Esophagus squamous epithelium (tissue), 4 donors: ENCODE data around the gene MIPOL1.
"Not testable (repeated sequence)": the region's sequence is repeated elsewhere in the genome, so short reads cannot be mapped to it uniquely, and the experiment has no call there.

Experiments
- CTCF ChIP-seq, 6 experiments: fragments of 450-650 bp in 4 of 6; fragments of 200-600 bp in 2 of 6; sonication (generic) in 2 of 6; IDR thresholded peaks; one replicate each; pipeline ENCODE4 v1.5.1; 2016 to 2019; ENCODE audit warnings: antibody characterized with exemption in 6 of 6, mild to moderate bottlenecking in 4 of 6, moderate library complexity in 4 of 6
- POLR2A ChIP-seq, 4 donors: fragments of 450-650 bp; IDR thresholded peaks; one replicate each; pipeline ENCODE4 v1.6.1; 2017; ENCODE audit warnings: antibody characterized with exemption in 4 of 4, mild to moderate bottlenecking in 4 of 4, moderate library complexity in 3 of 4

DNA sequence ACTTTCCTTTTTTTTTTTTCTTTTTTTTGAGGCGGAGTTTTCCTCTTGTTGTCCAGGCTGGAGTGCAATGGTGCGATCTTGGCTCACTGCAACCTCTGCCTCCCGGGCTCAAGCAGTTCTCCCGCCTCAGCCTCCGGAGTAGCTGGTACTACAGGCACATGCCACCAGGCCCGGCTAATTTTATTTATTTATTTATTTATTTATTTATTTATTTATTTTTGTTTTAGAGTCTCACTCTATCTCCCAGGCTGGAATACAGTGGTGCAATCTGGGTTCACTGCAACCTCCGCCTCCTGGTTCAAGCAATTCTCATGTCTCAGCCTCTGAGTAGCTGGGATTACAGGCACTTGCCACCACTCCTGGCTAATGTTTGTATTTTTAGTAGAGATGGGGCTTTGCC is 16.9 kb upstream of the MIPOL1 start:
- TF ChIP-seq POLR2A, CTCF (IDR thresholded peaks at IDR 0.05): not testable (repeated sequence)
